H4 (cell line): ENCODE data around the gene PLCL2. TPM values are rescaled to one million over a fixed set of nuclear protein-coding genes. Genes with fewer than 3 reads are reported as not detected.
"Not testable (repeated sequence)": the region's sequence is repeated elsewhere in the genome, so short reads cannot be mapped to it uniquely, and the experiment has no call there.

ENCODE experiments used
- DNase-seq: peaks from one replicate; pipeline ENCODE4 v3.0.0-alpha.2; 2015; ENCODE audit warnings: low spot score
- total RNA-seq: library from RNA; depleted of rRNA; stranded (reverse); fragments of >200 nt; shearing (Covaris generic); gene quantifications from 2 replicates; pipeline ENCODE4 v1.2.3, GENCODE V29; 2014

PLCL2 gene
- total RNA-seq, 1 experiment from 2014 or later = 5.8 TPM

GRCh38 chr3:17119201-17120072, 234.7 kb downstream of the PLCL2 start:
- no peak for DNase-seq

GRCh38 chr3:17120115-17120514, 235.4 kb downstream of the PLCL2 start:
- no peak for DNase-seq

DNA sequence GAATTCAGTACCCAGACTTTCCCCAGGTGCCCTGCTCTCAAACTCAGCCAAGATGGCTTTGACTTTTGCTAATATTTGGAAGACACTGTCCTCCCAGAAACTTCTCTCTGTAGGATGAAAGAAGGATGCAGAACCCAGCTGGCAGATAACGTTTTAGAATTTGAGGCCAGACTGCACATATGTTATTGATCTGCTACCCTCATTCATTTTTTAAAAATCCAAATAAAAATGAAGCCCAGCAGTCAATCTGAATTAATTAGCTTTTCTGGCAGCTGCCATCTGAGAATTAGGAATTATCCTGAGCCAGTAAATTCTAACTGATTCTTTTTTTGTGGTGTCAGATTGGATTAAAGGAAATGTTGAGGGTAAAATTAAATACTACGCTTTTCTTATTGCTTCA, 236.6 kb downstream of the PLCL2 start:
- DNase-seq = no peak

GRCh38 chr3:17122758-17123157, 238.0 kb downstream of the PLCL2 start:
- DNase-seq = no peak

DNA sequence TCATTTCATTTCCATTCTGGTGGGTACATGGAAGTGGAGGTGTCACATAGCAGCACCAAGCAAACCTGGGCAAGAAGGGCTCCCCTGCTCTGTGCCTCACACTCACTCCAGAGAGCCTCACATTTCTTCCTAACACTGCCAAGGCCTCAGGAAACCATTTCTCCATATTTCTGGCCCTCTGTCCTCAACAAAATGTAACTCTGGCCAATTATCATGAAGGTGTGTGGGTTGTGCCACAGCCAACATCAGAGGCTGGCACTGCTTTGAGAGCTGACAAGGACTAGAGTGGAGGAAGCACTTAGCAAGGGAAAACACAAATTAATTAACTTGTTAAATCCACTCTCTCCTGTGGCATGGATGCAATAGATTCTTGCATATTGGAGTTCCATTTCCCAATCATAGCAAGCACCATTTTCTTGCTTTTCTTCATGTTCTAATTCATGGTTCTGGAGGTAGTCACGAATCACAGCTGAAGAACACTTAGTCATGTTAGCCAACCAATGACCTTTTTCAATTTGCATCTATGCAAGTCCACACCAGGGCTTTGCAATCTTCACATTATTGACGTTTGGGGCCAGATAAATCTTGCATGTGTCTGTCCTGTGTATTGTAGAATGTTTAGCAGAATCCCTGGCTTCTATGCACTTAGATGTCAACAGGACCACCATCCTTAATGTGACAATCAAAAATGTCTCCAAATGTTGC, 241.1 kb downstream of the PLCL2 start:
- no peak for DNase-seq

DNA sequence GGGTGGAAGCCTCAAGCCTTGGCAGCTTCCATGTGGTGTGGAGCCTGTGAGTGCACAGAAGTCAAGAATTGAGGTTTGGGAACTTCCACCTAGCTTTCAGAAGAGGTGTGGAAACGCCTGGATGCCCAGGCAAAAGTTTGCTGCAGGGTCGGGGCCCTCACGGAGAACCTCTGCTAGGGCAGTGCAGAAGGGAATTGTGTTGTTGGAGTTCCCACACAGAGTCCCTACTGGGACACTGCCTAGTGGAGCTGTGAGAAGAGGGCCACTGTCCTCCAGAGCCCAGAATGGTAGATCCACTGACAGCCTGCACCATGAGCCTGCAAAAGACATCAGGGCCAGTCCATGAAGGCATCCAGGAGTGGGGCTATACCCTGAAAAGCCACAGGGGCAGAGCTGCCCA, 243.9 kb downstream of the PLCL2 start:
- DNase-seq = not testable (repeated sequence)

GRCh38 chr3:17129556-17129955, 244.8 kb downstream of the PLCL2 start:
- DNase-seq = no peak

GRCh38 chr3:17130956-17131355, 246.2 kb downstream of the PLCL2 start:
- no peak for DNase-seq

GRCh38 chr3:17132286-17133115, 247.7 kb downstream of the PLCL2 start:
- no peak for DNase-seq

- no peak for DNase-seq
These were observed 249.1 kb downstream of the PLCL2 start for GRCh38 chr3:17133632-17134545.

DNA sequence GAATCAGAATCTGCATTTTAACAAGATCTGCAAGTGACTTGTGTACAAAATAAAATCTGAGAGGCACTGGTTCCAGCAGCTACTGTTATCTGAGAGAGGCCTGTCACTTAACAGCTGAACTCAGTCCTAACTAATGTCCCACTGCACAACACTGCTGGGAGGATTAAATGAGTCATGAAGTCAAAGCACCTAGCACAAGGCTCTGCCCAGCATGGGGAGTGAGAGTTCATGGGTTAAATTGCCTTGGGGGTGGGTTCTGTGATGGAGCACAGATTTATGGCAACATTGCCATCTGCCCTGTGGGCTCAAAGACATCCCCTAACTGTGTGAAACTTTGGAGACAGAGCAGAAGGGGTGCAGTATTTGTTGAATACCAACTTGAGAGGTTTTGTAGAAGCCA, 250.9 kb downstream of the PLCL2 start:
- DNase-seq = no peak

GRCh38 chr3:17136136-17136721, 251.5 kb downstream of the PLCL2 start:
- no peak for DNase-seq

GRCh38 chr3:17137321-17137826, 252.6 kb downstream of the PLCL2 start:
- no peak for DNase-seq

GRCh38 chr3:17138246-17139039, 253.7 kb downstream of the PLCL2 start:
- no peak for DNase-seq
